H1 (cell line): ENCODE measurements around the gene KRT75. TPM values are rescaled to one million over a fixed set of nuclear protein-coding genes. Genes with fewer than 3 reads are reported as not detected.

ENCODE experiments used
- CTCF ChIA-PET: fragments of 300-600 bp; sonication (Branson Sonifier 250); formaldehyde crosslinking; loops from one replicate; lab custom pipeline; 2021; ENCODE audit not compliant: partially characterized antibody; lab: Charles Lee
- POLR2A ChIA-PET: fragments of 300-600 bp; sonication (Branson Sonifier 250); formaldehyde crosslinking; loops from one replicate; lab custom pipeline; 2021; ENCODE audit warnings: inconsistent platforms; ENCODE audit not compliant: partially characterized antibody; lab: Charles Lee
- DNase-seq, 2 experiments: peaks; one replicate each; pipeline versions ENCODE4 v3.0.0 to v3.0.0-alpha.2; 2010 to 2022; ENCODE audit warnings: low spot score in 2 of 2, low read depth in 1 of 2, mixed read lengths in 1 of 2
- FAIRE-seq: peaks from 2 replicates; lab custom pipeline; 2011; peaks lifted over from hg19 to GRCh38; lab: Jason Lieb, UNC
- H2AFZ ChIP-seq: 2 replicates; pipeline ENCODE4 v1.8.1; 2012; ENCODE audit warnings: low read length, inconsistent platforms
- H2AK5ac ChIP-seq: 2 replicates; pipeline ENCODE4 v1.6.1; 2013; ENCODE audit warnings: low read depth, low read length
- H2BK120ac ChIP-seq: replicated peaks from 2 replicates; pipeline ENCODE3; 2013; ENCODE audit warnings: low read depth, low read length, inconsistent platforms
- H2BK12ac ChIP-seq: 2 replicates; pipeline ENCODE4 v1.6.1; 2013; ENCODE audit warnings: low read depth, low read length
- H2BK15ac ChIP-seq: 2 replicates; pipeline ENCODE4 v1.6.1; 2013; ENCODE audit warnings: low read length
- H2BK20ac ChIP-seq: 2 replicates; pipeline ENCODE4 v1.6.1; 2013; ENCODE audit warnings: low read length
- H2BK5ac ChIP-seq: 2 replicates; pipeline ENCODE4 v1.6.1; 2013; ENCODE audit warnings: low read depth, low read length
- H3K14ac ChIP-seq: 2 replicates; pipeline ENCODE4 v1.6.1; 2013; ENCODE audit warnings: inconsistent platforms; ENCODE audit not compliant: insufficient read length
- H3K18ac ChIP-seq: 2 replicates; pipeline ENCODE4 v1.6.1; 2013; ENCODE audit warnings: low read length; ENCODE audit errors: extremely low read depth
- H3K23ac ChIP-seq: 2 replicates; pipeline ENCODE4 v1.6.1; 2013; ENCODE audit warnings: inconsistent platforms; ENCODE audit not compliant: insufficient read length
- H3K23me2 ChIP-seq: 2 replicates; pipeline ENCODE4 v1.6.1; 2013; ENCODE audit warnings: low read depth, low read length
- H3K27ac ChIP-seq: 2 replicates; pipeline ENCODE4 v1.6.1; 2011; ENCODE audit warnings: low read depth, low read length, inconsistent platforms
- H3K27me3 ChIP-seq, 4 experiments: replicated peaks in 1 of 4; 1 replicate in 1 of 4; 2 replicates in 3 of 4; pipeline versions ENCODE4 v1.6.1 to v1.8.1; 2011 to 2013; ENCODE audit warnings: low read length in 3 of 4, mild to moderate bottlenecking in 3 of 4, inconsistent platforms in 2 of 4, mixed read lengths in 2 of 4, moderate library complexity in 1 of 4; ENCODE audit not compliant: control insufficient read depth in 3 of 4, insufficient read depth in 3 of 4; ENCODE audit errors: extremely low read depth in 1 of 4
- H3K36me3 ChIP-seq, 4 experiments: 2 replicates each; pipeline versions ENCODE4 v1.6.1 to v1.8.1; 2011 to 2013; ENCODE audit warnings: mild to moderate bottlenecking in 4 of 4, low read length in 3 of 4, moderate library complexity in 2 of 4, control low read depth in 1 of 4, inconsistent platforms in 1 of 4; ENCODE audit not compliant: insufficient read depth in 4 of 4, control insufficient read depth in 2 of 4
- H3K4ac ChIP-seq: replicated peaks from 2 replicates; pipeline ENCODE3; 2013; ENCODE audit warnings: low read length, low read depth, mixed read lengths, inconsistent platforms; ENCODE audit not compliant: insufficient read length
- H3K4me1 ChIP-seq, 4 experiments: replicated peaks in 1 of 4; 1 replicate in 1 of 4; 2 replicates in 3 of 4; pipeline versions ENCODE4 v1.6.1 to v1.8.1; 2011 to 2013; ENCODE audit warnings: low read length in 3 of 4, inconsistent platforms in 2 of 4, mixed read lengths in 1 of 4; ENCODE audit not compliant: insufficient read depth in 4 of 4, control insufficient read depth in 3 of 4
- H3K4me2 ChIP-seq, 2 experiments: 2 replicates each; pipeline versions ENCODE4 v1.6.1 to v1.8.1; 2011 to 2013; ENCODE audit warnings: low read depth in 2 of 2, low read length in 2 of 2, control low read depth in 1 of 2, inconsistent platforms in 1 of 2, mild to moderate bottlenecking in 1 of 2; ENCODE audit not compliant: insufficient read depth in 1 of 2
- H3K4me3 ChIP-seq, 4 experiments: fragments of 200-600, 300-600 bp in 1 of 4; sonication (generic), shearing (Covaris generic), sonication (Bioruptor Twin) in 1 of 4; 2 replicates each; pipeline versions ENCODE4 v1.5.1 to v1.8.1; 2011 to 2016; ENCODE audit warnings: low read length in 4 of 4, low read depth in 3 of 4, control low read depth in 2 of 4, inconsistent platforms in 2 of 4, mild to moderate bottlenecking in 2 of 4, mixed read lengths in 1 of 4, moderate library complexity in 1 of 4; ENCODE audit not compliant: insufficient read depth in 2 of 4; ENCODE audit errors: extremely low read depth in 1 of 4
- H3K56ac ChIP-seq: replicated peaks from 2 replicates; pipeline ENCODE3; 2013; ENCODE audit warnings: low read depth, mild to moderate bottlenecking, mixed read lengths, low read length, inconsistent platforms; ENCODE audit not compliant: insufficient read length
- H3K79me1 ChIP-seq: 2 replicates; pipeline ENCODE4 v1.6.1; 2013; ENCODE audit warnings: low read depth, low read length, control low read depth
- H3K79me2 ChIP-seq, 2 experiments: 2 replicates each; pipeline versions ENCODE4 v1.6.1 to v1.8.1; 2012 to 2013; ENCODE audit warnings: low read length in 2 of 2, mild to moderate bottlenecking in 2 of 2, inconsistent platforms in 1 of 2; ENCODE audit not compliant: insufficient read depth in 2 of 2, control insufficient read depth in 1 of 2
- H3K9ac ChIP-seq, 4 experiments: replicated peaks in 1 of 4; 1 replicate in 1 of 4; 2 replicates in 3 of 4; pipeline versions ENCODE4 v1.6.1 to v1.8.1; 2011 to 2013; ENCODE audit warnings: low read depth in 3 of 4, low read length in 3 of 4, control low read depth in 2 of 4, mild to moderate bottlenecking in 2 of 4, moderate library complexity in 2 of 4, inconsistent platforms in 1 of 4; ENCODE audit errors: extremely low read depth in 1 of 4
- H3K9me3 ChIP-seq, 2 experiments: 2 replicates each; pipeline versions ENCODE4 v1.6.1 to v1.8.1; 2012 to 2013; ENCODE audit warnings: mild to moderate bottlenecking in 2 of 2, moderate library complexity in 2 of 2, control low read depth in 1 of 2, inconsistent platforms in 1 of 2, low read depth in 1 of 2, low read length in 1 of 2, mixed read lengths in 1 of 2; ENCODE audit not compliant: insufficient read depth in 2 of 2
- H4K20me1 ChIP-seq, 2 experiments: replicated peaks in 1 of 2; 2 replicates each; pipeline versions ENCODE3 to v1.8.1; 2011 to 2013; ENCODE audit warnings: inconsistent platforms in 2 of 2, low read length in 2 of 2, mild to moderate bottlenecking in 1 of 2; ENCODE audit not compliant: insufficient read depth in 2 of 2, control insufficient read depth in 1 of 2
- H4K5ac ChIP-seq: 2 replicates; pipeline ENCODE4 v1.6.1; 2013; ENCODE audit warnings: low read length, low read depth, mixed read lengths, inconsistent platforms; ENCODE audit not compliant: insufficient read length
- H4K8ac ChIP-seq: 2 replicates; pipeline ENCODE4 v1.8.0; 2013; ENCODE audit warnings: mild to moderate bottlenecking, moderate library complexity, low read length, inconsistent platforms; ENCODE audit not compliant: insufficient read depth; ENCODE audit errors: extremely low read depth
- H4K91ac ChIP-seq: replicated peaks from 2 replicates; pipeline ENCODE3; 2013; ENCODE audit warnings: low read length, mixed read lengths, inconsistent platforms; ENCODE audit not compliant: insufficient read length
- ASH2L ChIP-seq: fragments of 200-600, 300-600 bp; sonication (generic); IDR thresholded peaks from one replicate; pipeline ENCODE4 v1.7.1; 2017; ENCODE audit warnings: low read length
- CBX8 ChIP-seq: fragments of 300-800, 300-1000 bp; sonication (generic); IDR thresholded peaks from 2 replicates; pipeline ENCODE4 v1.7.1; 2016; ENCODE audit warnings: low read depth, low read length, borderline replicate concordance
- CHD1 ChIP-seq: IDR thresholded peaks from 2 replicates; pipeline ENCODE4 v1.6.1; 2012; ENCODE audit warnings: low read depth, low read length, improper control_type of control experiment
- CHD2 ChIP-seq: IDR thresholded peaks from 2 replicates; pipeline ENCODE4 v1.6.1; 2012; ENCODE audit warnings: low read length, improper control_type of control experiment
- CTCF ChIP-seq, 3 experiments: IDR thresholded peaks; 1 replicate in 2 of 3; 2 replicates in 1 of 3; pipeline versions ENCODE4 v1.5.1 to v1.6.1; 2011; ENCODE audit warnings: low read length in 3 of 3, mild to moderate bottlenecking in 3 of 3, inconsistent platforms in 2 of 3, low read depth in 1 of 3, moderate library complexity in 1 of 3; ENCODE audit not compliant: insufficient read depth in 1 of 3; ENCODE audit errors: control extremely low read depth in 1 of 3
- FOSL1 ChIP-seq: IDR thresholded peaks from 2 replicates; pipeline ENCODE4 v1.6.1; 2011; ENCODE audit warnings: mild to moderate bottlenecking, low read depth, low read length, moderate library complexity; ENCODE audit not compliant: insufficient read depth
- HDAC2 ChIP-seq, 2 experiments: fragments of 300-600 bp in 1 of 2; sonication (generic) in 1 of 2; IDR thresholded peaks; 2 replicates each; pipeline ENCODE4 v1.6.1; 2011 to 2012; ENCODE audit warnings: low read depth in 2 of 2, low read length in 2 of 2, mild to moderate bottlenecking in 2 of 2, moderate library complexity in 2 of 2, borderline replicate concordance in 1 of 2, inconsistent platforms in 1 of 2
- JUN ChIP-seq: IDR thresholded peaks from 2 replicates; pipeline ENCODE4 v1.6.1; 2011; ENCODE audit warnings: low read depth, mild to moderate bottlenecking, improper control_type of control experiment, low read length
- KDM1A ChIP-seq: fragments of 200-600, 300-600 bp; sonication (generic); IDR thresholded peaks from 2 replicates; pipeline ENCODE4 v1.7.1; 2016; ENCODE audit warnings: mild to moderate bottlenecking, low read length, borderline replicate concordance
- NRF1 ChIP-seq: IDR thresholded peaks from 2 replicates; pipeline ENCODE4 v1.6.1; 2011; ENCODE audit warnings: mild to moderate bottlenecking, low read depth, low read length, improper control_type of control experiment
- RXRA ChIP-seq: IDR thresholded peaks from 2 replicates; pipeline ENCODE4 v1.6.1; 2011; ENCODE audit warnings: low read depth, mild to moderate bottlenecking, low read length, moderate library complexity; ENCODE audit not compliant: insufficient read depth
- ZNF274 ChIP-seq: IDR thresholded peaks from 2 replicates; pipeline ENCODE4 v1.7.0; 2012; ENCODE audit warnings: low read length, borderline replicate concordance; ENCODE audit errors: extremely low read depth
- WGBS, 2 experiments: shearing (Covaris generic) in 1 of 2; methylation state at CpG; one replicate each; pipeline versions ENCODE4 v1.1.6 to v1.1.7; 2013 to 2015; ENCODE audit warnings: low lambda C conversion rate in 2 of 2, mixed read lengths in 2 of 2, inconsistent platforms in 1 of 2, low coverage in 1 of 2, missing lambda C conversion rate in 1 of 2; ENCODE audit not compliant: insufficient replicate concordance in 2 of 2, insufficient coverage in 1 of 2, insufficient read length in 1 of 2; ENCODE audit errors: extremely low coverage in 1 of 2, missing lambda C conversion rate in 1 of 2; 5-methylcytosine and 5-hydroxymethylcytosine counted together
- polyA plus RNA-seq, 7 experiments: library from polyadenylated mRNA; depleted of rRNA in 3 of 7; stranded (reverse) in 5 of 7; unstranded in 2 of 7; fragments of >200 nt in 5 of 7; fragments of 200-250 nt in 2 of 7; gene quantifications; 1 replicate in 5 of 7; 2 replicates in 1 of 7; 4 replicates in 1 of 7; pipeline versions ENCODE4 v1.2.1 to v1.2.3, GENCODE V29; 2011 to 2013; ENCODE audit warnings: missing spikeins in 2 of 7, mixed read lengths in 2 of 7
- total RNA-seq: library from RNA; stranded (reverse); fragmentation: NEBNext Ultra II Directional; extraction: Animal tissue kit (Norgen Biotek cat#: 25700); gene quantifications from 2 replicates; pipeline ENCODE4 v1.2.1, GENCODE V29; 2021

Gene KRT75
- total and polyA plus RNA-seq, 2 of the 8 experiments (the other 6 are each of a cell fraction or from before 2014, with no cell fraction given): not detected

DNA sequence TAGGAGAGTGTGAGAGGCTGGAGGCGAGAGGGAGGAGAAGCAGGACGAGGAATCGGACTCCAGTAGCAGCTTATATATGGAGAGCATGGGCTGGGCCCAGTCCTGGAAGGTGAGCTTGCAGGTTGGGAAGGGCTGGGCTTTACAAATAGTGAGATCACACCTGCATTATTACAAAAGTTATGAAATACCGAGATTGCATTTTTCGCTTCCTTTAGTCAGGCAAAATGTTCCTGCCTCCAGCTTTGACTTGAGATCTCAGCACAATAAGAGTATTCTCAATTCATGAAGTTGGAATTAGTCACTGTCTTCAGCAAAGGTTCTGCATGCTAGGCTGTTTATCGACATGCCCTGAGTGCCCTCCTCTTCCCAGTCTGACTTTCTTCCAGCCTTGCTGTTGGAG is 17.9 kb upstream of the KRT75 start, which contains the start of gene KRT6B:
Gene KRT6B, minus strand, starts transcription at position 46 of the 400 bp plus-strand sequence. CDS start 68 bp downstream, outside the sequence.
- no peak within 1 kb of the TSS for H2BK15ac ChIP-seq
- H2BK120ac ChIP-seq: no peak within 1 kb of the TSS
- DNase-seq (no peak), FAIRE-seq (no peak)
- H3K4me1 ChIP-seq: no peaks in the 10 kb centered on the region
- no peaks in the 10 kb centered on the region for H3K36me3 ChIP-seq
- H3K23ac ChIP-seq: no peak within 1 kb of the TSS
- no peak within 1 kb of the TSS for H4K5ac ChIP-seq
- H3K27me3 ChIP-seq: no peaks in the 10 kb centered on the region
- no peak within 1 kb of the TSS for H3K27ac ChIP-seq
- no peak within 1 kb of the TSS for H3K4me2 ChIP-seq
- no peak within 1 kb of the TSS for H3K14ac ChIP-seq
- no peak within 1 kb of the TSS for H4K91ac ChIP-seq
- ChIA-PET POLR2A (no interaction called here), CTCF (interaction anchor here (0.7 to 1.0 kb wide), 3 partner anchors 26 to 427 kb away, joined by 3 read pairs; no protein-coding TSS in a partner anchor)
- H2BK20ac ChIP-seq: no peak within 1 kb of the TSS
- no peak within 1 kb of the TSS for H4K8ac ChIP-seq
- no peak within 1 kb of the TSS for H2AFZ ChIP-seq
- H3K79me2 ChIP-seq: no peaks in the 10 kb centered on the region
- H2AK5ac ChIP-seq: 0 out of 2 replicates have a peak within 1 kb of the TSS, but pooled peaks have one; percentile 3
- H3K4me3 ChIP-seq: no peak within 1 kb of the TSS
- no peak within 1 kb of the TSS for H3K56ac ChIP-seq
- H4K20me1 ChIP-seq: no peaks in the 10 kb centered on the region
- no peak for TF ChIP-seq CHD1
- TF ChIP-seq JUN: no peak
- no peak for TF ChIP-seq HDAC2 (IDR thresholded peaks at IDR 0.05; ENCODE audit: borderline replicate concordance in 1 of 2, low read depth in 2 of 2, low read length in 2 of 2)
- TF ChIP-seq CTCF (IDR thresholded peaks at IDR 0.05; ENCODE audit: control extremely low read depth in 1 of 3, insufficient read depth in 1 of 3, low read depth in 1 of 3, low read length in 3 of 3): no peak
- TF ChIP-seq FOSL1: no peak
- no peak for TF ChIP-seq ZNF274
- TF ChIP-seq NRF1: no peak
- no peak for TF ChIP-seq CBX8
- no peak for TF ChIP-seq CHD2
- no peak for TF ChIP-seq ASH2L
- TF ChIP-seq RXRA: no peak
- no peak for TF ChIP-seq KDM1A
- no peak within 1 kb of the TSS for H3K9ac ChIP-seq
- H3K23me2 ChIP-seq: no peaks in the 10 kb centered on the region
- 89% methylated on average over 6 of the region's 6 CpGs; no CpG with 5 or more reads in 1 of the 2 experiments for WGBS, 2 experiments
- no peak within 1 kb of the TSS for H2BK12ac ChIP-seq
- peaks cover 5 to 6% of the 10 kb centered on the region in 2 experiments; a peak in 3 of 4 replicates for H3K9me3 ChIP-seq
- no peaks in the 10 kb centered on the region for H3K79me1 ChIP-seq
- H3K4ac ChIP-seq: no peak within 1 kb of the TSS
- no peak within 1 kb of the TSS for H2BK5ac ChIP-seq
- no peak within 1 kb of the TSS for H3K18ac ChIP-seq
